K562 (cell line): ENCODE results near the gene SYNPR. TPM values are rescaled to one million over a fixed set of nuclear protein-coding genes. Genes with fewer than 3 reads are reported as not detected.

ENCODE experiments used
- ATAC-seq: fragments of 200-7000 bp; cut with Tn5 transposase; 3 replicates; pipeline ENCODE4 v1.9.1; 2020; ENCODE audit warnings: moderate library complexity
- BruUV-seq: library from RNA; stranded (reverse); fragments of 400-500 nt; replicated peaks from 2 replicates; lab custom pipeline; 2021; lab: Mats Ljungman, UMichigan
- CTCF ChIA-PET: fragments of 300-600 bp; formaldehyde crosslinking; extraction: SDS; loops from one replicate; lab custom pipeline; 2021; ENCODE audit warnings: low intra/inter-chr PET ratio; lab: Yijun Ruan, JAX
- POLR2A ChIA-PET: fragments of 300-600, 350-650 bp; sonication (Branson Sonifier 250); formaldehyde crosslinking; extraction: SDS; loops from one replicate; lab custom pipeline; 2021; ENCODE audit warnings: antibody characterized with exemption, inconsistent platforms; lab: Yijun Ruan, JAX
- DNase-seq, 4 experiments: peaks; one replicate each; pipeline versions ENCODE4 v3.0.0 to v3.0.0-alpha.2; 2011 to 2018; ENCODE audit warnings: low spot score in 3 of 4, mixed read lengths in 3 of 4; ENCODE audit errors: extremely low read depth in 1 of 4
- FAIRE-seq: peaks from 2 replicates; lab custom pipeline; 2011; peaks lifted over from hg19 to GRCh38; lab: Jason Lieb, UNC
- H2AFZ ChIP-seq: 2 replicates; pipeline ENCODE4 v1.6.0; 2011; ENCODE audit warnings: low read depth, low read length, control low read depth, inconsistent platforms
- H3K27ac ChIP-seq: fragments of 200-600 bp; 3 replicates; pipeline ENCODE4 v1.8.0; 2011; ENCODE audit warnings: low read depth, mild to moderate bottlenecking, control low read depth, inconsistent platforms, low read length, moderate library complexity, mixed read lengths; ENCODE audit errors: extremely low read depth
- H3K27me3 ChIP-seq, 2 experiments: fragments of 300-600 bp in 1 of 2; 2 replicates in 1 of 2; 3 replicates in 1 of 2; pipeline versions ENCODE4 v1.6.0 to v1.8.0; 2011; ENCODE audit warnings: inconsistent platforms in 2 of 2, low read length in 2 of 2, mild to moderate bottlenecking in 1 of 2, mixed read lengths in 1 of 2, moderate library complexity in 1 of 2; ENCODE audit not compliant: control insufficient read depth in 2 of 2, insufficient read depth in 2 of 2
- H3K36me3 ChIP-seq: fragments of 300-600 bp; 3 replicates; pipeline ENCODE4 v1.8.0; 2011; ENCODE audit warnings: mild to moderate bottlenecking, low read length, inconsistent platforms; ENCODE audit not compliant: control insufficient read depth, insufficient read depth
- H3K4me1 ChIP-seq, 2 experiments: fragments of 200-600 bp in 1 of 2; replicated peaks in 1 of 2; 2 replicates in 1 of 2; 3 replicates in 1 of 2; pipeline versions ENCODE4 v1.5.1 to v1.8.0; 2011; ENCODE audit warnings: inconsistent platforms in 2 of 2, low read length in 2 of 2, mild to moderate bottlenecking in 1 of 2, mixed read lengths in 1 of 2, moderate library complexity in 1 of 2; ENCODE audit not compliant: control insufficient read depth in 2 of 2, insufficient read depth in 2 of 2
- H3K4me2 ChIP-seq: 2 replicates; pipeline ENCODE4 v1.6.1; 2011; ENCODE audit warnings: low read length, control low read depth, inconsistent platforms, mixed read lengths; ENCODE audit not compliant: insufficient read depth
- H3K4me3 ChIP-seq: fragments of 200-600 bp; sonication (generic), shearing (Covaris generic); 2 replicates; pipeline ENCODE4 v1.5.1; 2016; ENCODE audit warnings: control low read depth, inconsistent platforms
- H3K79me2 ChIP-seq: fragments of 200-600 bp; 3 replicates; pipeline ENCODE4 v1.8.0; 2011; ENCODE audit warnings: low read length, inconsistent platforms; ENCODE audit not compliant: control insufficient read depth, insufficient read depth
- H3K9ac ChIP-seq, 2 experiments: 2 replicates each; pipeline versions ENCODE4 v1.6.0 to v1.6.1; 2011; ENCODE audit warnings: low read depth in 2 of 2, low read length in 2 of 2, control low read depth in 1 of 2, inconsistent platforms in 1 of 2, mild to moderate bottlenecking in 1 of 2, mixed read lengths in 1 of 2; ENCODE audit not compliant: insufficient read depth in 1 of 2
- H3K9me1 ChIP-seq: one replicate; pipeline ENCODE4 v1.6.0; 2011; ENCODE audit warnings: inconsistent platforms, mild to moderate bottlenecking, low read length, moderate library complexity; ENCODE audit not compliant: control insufficient read depth, insufficient read depth
- H3K9me3 ChIP-seq: replicated peaks from 2 replicates; pipeline ENCODE4 v1.5.1; 2011; ENCODE audit warnings: low read depth, low read length, inconsistent platforms; ENCODE audit not compliant: control insufficient read depth, insufficient read depth
- H4K20me1 ChIP-seq: replicated peaks from 2 replicates; pipeline ENCODE4 v1.6.1; 2011; ENCODE audit warnings: low read length, inconsistent platforms, mixed read lengths; ENCODE audit not compliant: control insufficient read depth, insufficient read depth
- FOSL1 ChIP-seq: fragments of 200-800 bp; sonication (Bioruptor generic); conservative IDR thresholded peaks from 2 replicates; pipeline ENCODE4 v1.6.1; 2016; ENCODE audit warnings: missing genetic modification characterization, missing compliant biosample characterization
- GABPB2 ChIP-seq: fragments of 250-450 bp; sonication (Bioruptor Pico); conservative IDR thresholded peaks from 2 replicates; pipeline ENCODE4 v1.5.1; 2021; ENCODE audit warnings: mild to moderate bottlenecking
- PHF20 ChIP-seq: fragments of 450-650 bp; IDR thresholded peaks from 2 replicates; pipeline ENCODE4 v1.6.1; 2018; ENCODE audit not compliant: partially characterized antibody
- SRSF3 ChIP-seq: fragments of 200-400 bp; formaldehyde crosslinking; IDR thresholded peaks from 2 replicates; pipeline ENCODE4 v1.6.1; 2016; ENCODE audit warnings: mild to moderate bottlenecking, low read length, moderate library complexity; ENCODE audit not compliant: insufficient read depth
- TBL1XR1 ChIP-seq, 2 experiments: IDR thresholded peaks; 2 replicates each; pipeline ENCODE4 v1.6.1; 2012; ENCODE audit warnings: improper control_type of control experiment in 2 of 2, low read length in 2 of 2, mild to moderate bottlenecking in 1 of 2
- ZZZ3 ChIP-seq: fragments of 450-650 bp; IDR thresholded peaks from 2 replicates; pipeline ENCODE4 v1.6.1; 2016; ENCODE audit warnings: antibody characterized with exemption, mild to moderate bottlenecking, moderate library complexity
- WGBS: fragments of 100-300 bp; shearing (Covaris generic); methylation state at CpG from one replicate; pipeline ENCODE4 v1.1.6; 2016; ENCODE audit warnings: low coverage, mixed read lengths; ENCODE audit not compliant: insufficient coverage; ENCODE audit errors: missing lambda C conversion rate; 5-methylcytosine and 5-hydroxymethylcytosine counted together
- in situ Hi-C: fragments of 300-500 bp; cut with MboI; formaldehyde crosslinking; loops from 4 replicates; pipeline ENCODE4 v1.15.0; 2018; ENCODE audit warnings: inconsistent platforms, mixed read lengths
- intact Hi-C: fragments of 100-400 bp; cut with micrococcal nuclease; formaldehyde crosslinking; loops from 2 replicates; pipeline ENCODE4 v1.14.2; 2022
- polyA plus RNA-seq, 8 experiments: library from polyadenylated mRNA; depleted of rRNA in 4 of 8; stranded (reverse) in 5 of 8; unstranded in 3 of 8; fragments of >200 nt; fragmentation: Nextera tagmentation in 2 of 8; fragmentation: Illumina TruSeq in 1 of 8; extraction: Ambion mirVana in 2 of 8; extraction: Trizol in 1 of 8; gene quantifications; 2 replicates each; pipeline versions ENCODE4 v1.2.1 to v1.2.3, GENCODE V29; 2011 to 2014; ENCODE audit warnings: inconsistent platforms in 1 of 8, missing spikeins in 1 of 8
- total RNA-seq, 7 experiments: library from RNA; depleted of rRNA in 6 of 7; stranded (reverse); fragments of >200 nt in 6 of 7; fragmentation: Illumina TruSeq in 2 of 7; extraction: Trizol in 2 of 7; gene quantifications; 2 replicates each; pipeline versions ENCODE4 v1.2.1 to v1.2.3, GENCODE V29; 2011 to 2021; ENCODE audit warnings: low replicate concordance in 1 of 7
- TF ChIP-seq, protein P1 (sequence below): fragments of 250-450 bp; sonication (Bioruptor Pico); IDR thresholded peaks from 2 replicates; pipeline ENCODE4 v1.8.0; 2021; ENCODE audit warnings: mild to moderate bottlenecking, moderate library complexity
- TF ChIP-seq, protein P2 (sequence below), 2 experiments: fragments of 450-650 bp; conservative IDR thresholded peaks; 2 replicates each; pipeline ENCODE4 v1.6.1; 2017; ENCODE audit warnings: mild to moderate bottlenecking in 2 of 2, moderate library complexity in 2 of 2

Gene SYNPR
- total and polyA plus RNA-seq, 9 of the 15 experiments (the other 6 are each of a cell fraction or from before 2014, with no cell fraction given), result not detected

DNA sequence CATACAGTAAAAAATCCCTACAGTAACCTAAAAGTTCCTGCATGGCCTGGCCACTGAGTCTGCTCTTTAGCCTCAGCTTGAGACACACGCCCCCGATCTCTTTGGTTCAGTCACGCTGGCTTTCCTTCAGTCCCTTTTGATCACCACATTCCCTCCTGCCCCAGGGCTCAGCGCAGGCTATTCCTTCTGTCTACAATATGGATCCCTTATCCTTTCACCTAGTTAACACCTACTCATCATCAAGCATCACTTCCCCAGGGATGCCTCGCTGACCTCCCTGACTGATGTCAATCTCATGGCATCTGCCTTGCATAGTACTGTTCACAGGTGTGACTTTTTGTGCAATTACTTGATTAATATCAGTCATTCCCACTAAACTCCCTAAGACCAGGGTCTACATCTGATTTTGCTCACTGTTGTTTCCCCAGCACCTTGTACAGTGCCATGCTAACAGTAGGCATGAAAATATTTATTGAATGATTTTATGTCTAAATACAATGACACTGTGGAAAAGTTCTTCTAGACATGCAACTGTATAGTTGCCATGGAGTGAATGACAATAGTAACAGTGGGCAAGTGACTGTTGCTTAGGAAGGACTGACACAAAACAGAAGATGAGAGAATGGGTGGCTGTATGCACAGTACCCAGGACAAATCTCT is 374.1 kb downstream of the SYNPR start, which contains the start of gene SNTN:
TSS of gene SNTN (plus strand) at position 610 of the 660 bp plus-strand sequence. CDS start at position 623, 13 bp downstream.
- FAIRE-seq, result no peak
- no peak for DNase-seq
- H4K20me1 ChIP-seq, result no peaks in the 10 kb centered on the region
- no TSS peak for BruUV-seq
- H3K4me3 ChIP-seq, result no peak within 1 kb of the TSS
- ChIA-PET POLR2A (no interaction called here), CTCF (no interaction called here)
- H3K9me3 ChIP-seq, result no peaks in the 10 kb centered on the region
- H3K4me2 ChIP-seq, result no peak within 1 kb of the TSS
- no peak within 1 kb of the TSS for H2AFZ ChIP-seq
- no peaks in the 10 kb centered on the region for H3K27me3 ChIP-seq
- no peaks in the 10 kb centered on the region for H3K36me3 ChIP-seq
- no peak within 1 kb of the TSS for H3K27ac ChIP-seq
- no peak for TF ChIP-seq TBL1XR1 (IDR thresholded peaks at IDR 0.05; ENCODE audit: low read length in 2 of 2)
- TF ChIP-seq SRSF3, result no peak
- TF ChIP-seq PHF20, result no peak
- no peak for TF ChIP-seq ZZZ3
- TF ChIP-seq, protein P1, sequence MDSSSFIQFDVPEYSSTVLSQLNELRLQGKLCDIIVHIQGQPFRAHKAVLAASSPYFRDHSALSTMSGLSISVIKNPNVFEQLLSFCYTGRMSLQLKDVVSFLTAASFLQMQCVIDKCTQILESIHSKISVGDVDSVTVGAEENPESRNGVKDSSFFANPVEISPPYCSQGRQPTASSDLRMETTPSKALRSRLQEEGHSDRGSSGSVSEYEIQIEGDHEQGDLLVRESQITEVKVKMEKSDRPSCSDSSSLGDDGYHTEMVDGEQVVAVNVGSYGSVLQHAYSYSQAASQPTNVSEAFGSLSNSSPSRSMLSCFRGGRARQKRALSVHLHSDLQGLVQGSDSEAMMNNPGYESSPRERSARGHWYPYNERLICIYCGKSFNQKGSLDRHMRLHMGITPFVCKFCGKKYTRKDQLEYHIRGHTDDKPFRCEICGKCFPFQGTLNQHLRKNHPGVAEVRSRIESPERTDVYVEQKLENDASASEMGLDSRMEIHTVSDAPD (CRISPR knock-in tag), result no peak
- TF ChIP-seq FOSL1, result no peak
- TF ChIP-seq GABPB2 (CRISPR knock-in tag), result no peak
- TF ChIP-seq, protein P2, sequence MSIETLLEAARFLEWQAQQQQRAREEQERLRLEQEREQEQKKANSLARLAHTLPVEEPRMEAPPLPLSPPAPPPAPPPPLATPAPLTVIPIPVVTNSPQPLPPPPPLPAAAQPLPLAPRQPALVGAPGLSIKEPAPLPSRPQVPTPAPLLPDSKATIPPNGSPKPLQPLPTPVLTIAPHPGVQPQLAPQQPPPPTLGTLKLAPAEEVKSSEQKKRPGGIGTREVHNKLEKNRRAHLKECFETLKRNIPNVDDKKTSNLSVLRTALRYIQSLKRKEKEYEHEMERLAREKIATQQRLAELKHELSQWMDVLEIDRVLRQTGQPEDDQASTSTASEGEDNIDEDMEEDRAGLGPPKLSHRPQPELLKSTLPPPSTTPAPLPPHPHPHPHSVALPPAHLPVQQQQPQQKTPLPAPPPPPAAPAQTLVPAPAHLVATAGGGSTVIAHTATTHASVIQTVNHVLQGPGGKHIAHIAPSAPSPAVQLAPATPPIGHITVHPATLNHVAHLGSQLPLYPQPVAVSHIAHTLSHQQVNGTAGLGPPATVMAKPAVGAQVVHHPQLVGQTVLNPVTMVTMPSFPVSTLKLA (conservative IDR thresholded peaks at IDR 0.05), result no peak
- no peaks in the 10 kb centered on the region for H3K4me1 ChIP-seq
- intact Hi-C loops, result no loop called here
- in situ Hi-C loops, result no loop called here
- no peak within 1 kb of the TSS for H3K9ac ChIP-seq
- no peak for ATAC-seq
- no peaks in the 10 kb centered on the region for H3K9me1 ChIP-seq
- H3K79me2 ChIP-seq, result no peaks in the 10 kb centered on the region
- 0% methylated on average over 5 of the region's 5 CpGs for WGBS
